GM21825 (cell line): Measurements from ENCODE around the gene ADCK1.
"Not testable (repeated sequence)": the region's sequence is repeated elsewhere in the genome, so short reads cannot be mapped to it uniquely, and the experiment has no call there.

Experiments used
- ATAC-seq: cut with Tn5 transposase; IDR thresholded peaks from one replicate; pipeline ENCODE4 v1.9.1; 2021; ENCODE audit warnings: mild to moderate bottlenecking, moderate library complexity; ENCODE audit not compliant: unreplicated experiment

The ADCK1 gene

GRCh38 chr14:77926942-77927341 lies 127.0 kb downstream of the ADCK1 start:
- no peak for ATAC-seq

- no peak for ATAC-seq
Observed at GRCh38 chr14:77931441-77931840, 131.5 kb downstream of the ADCK1 start.

GRCh38 chr14:77936138-77936639 lies 136.3 kb downstream of the ADCK1 start:
- no peak for ATAC-seq

DNA sequence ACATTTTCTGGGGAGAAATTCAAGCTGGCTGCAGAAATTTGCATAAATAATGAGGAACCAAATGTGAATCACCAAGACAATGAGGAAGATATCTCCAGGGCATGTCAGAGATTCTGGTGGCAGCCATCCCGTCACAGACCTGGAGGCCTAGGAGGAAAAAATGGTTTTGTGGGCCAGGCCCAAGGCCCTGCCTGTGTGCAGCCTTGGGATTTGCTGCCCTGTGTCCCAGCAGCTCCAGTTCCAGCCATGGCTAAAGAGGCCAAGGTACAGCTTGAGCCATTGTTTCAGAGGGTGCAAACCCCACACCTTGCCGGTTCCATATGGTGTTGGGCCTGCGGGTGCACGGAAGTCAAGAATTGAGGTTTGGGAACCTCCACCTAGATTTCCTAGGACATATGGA lies 147.5 kb downstream of the ADCK1 start:
- no peak for ATAC-seq

DNA sequence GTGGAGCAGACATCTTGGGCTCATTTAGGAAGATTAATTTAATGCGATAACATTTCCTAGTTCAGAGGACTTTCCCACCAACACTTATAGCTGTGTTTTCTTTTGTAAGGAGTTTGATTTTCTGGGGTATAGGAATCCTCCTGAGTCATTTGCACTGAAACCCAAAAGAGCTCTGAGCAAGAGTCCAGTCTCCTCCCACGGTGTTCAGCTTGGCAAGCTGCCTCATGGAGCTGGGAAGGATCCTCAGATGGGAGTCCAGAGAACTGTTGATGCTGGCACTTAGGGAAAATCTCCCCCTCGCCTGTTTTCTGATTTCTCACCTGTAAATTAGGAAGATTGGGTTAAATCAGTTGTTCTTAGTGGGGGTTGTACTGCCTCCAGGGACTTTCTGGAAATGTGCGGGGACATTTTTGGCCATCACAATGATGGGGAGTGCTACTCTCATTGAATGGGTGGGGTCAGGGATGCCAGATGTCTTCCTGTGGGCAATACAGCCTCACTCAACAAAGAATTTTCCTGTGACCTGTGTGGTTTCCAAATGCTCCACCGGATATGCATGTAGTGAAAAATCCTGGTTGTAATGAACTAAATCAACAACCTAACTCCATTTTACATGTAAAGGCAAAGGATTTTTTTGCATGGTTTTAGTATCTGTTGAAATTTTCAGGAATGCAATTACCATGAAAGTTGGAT lies 150.6 kb downstream of the ADCK1 start:
- ATAC-seq: no peak

DNA sequence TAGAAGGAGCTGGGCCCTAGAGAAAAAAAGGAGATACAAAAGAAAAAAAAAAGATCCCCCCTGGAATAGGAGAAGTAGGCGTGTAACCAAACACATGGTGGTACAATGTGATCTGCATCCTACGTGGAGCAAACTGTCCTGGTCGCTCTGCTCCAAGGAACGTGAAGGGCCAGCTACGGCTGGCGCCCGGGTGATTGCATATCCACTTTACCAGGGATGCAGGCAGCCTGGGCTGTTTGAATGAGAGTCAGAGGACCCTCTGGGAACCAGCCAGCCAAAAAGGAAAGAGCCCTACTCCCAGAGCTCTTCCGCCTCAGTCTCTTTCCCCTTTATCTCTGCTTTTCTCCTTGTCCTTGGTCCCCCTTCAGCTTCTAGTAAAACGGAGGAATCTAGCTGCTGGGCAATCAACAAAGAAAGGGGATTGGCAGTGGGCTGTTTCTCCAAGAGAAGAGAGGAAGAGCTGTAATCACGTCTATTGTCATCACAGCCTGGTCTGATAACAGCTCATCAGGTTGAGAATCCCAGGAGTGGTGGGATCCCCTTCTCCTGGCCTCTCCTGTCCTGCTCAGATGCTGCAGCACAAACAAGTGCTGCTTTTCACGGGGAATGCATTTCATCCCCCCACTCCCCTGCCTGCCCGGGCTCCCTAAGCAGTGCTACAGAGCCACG lies 156.0 kb downstream of the ADCK1 start:
- ATAC-seq: no peak

DNA sequence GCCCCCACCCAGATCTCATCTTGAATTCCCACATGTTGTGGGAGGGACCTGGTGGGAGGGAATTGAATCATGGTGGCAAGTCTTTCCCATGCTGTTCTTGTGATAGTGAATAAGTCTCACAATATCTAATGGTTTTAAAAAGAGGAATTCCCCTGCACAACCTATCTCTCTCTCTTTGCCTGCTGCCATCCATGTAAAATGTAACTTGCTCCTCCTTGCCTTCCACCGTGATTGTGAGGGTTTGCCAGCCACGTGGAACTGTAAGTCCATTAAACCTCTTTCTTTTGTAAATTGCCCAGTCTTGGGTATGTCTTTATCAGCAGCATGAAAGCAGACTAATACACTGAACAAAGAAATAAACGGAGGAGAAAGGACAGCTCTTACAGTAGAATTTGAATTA lies 159.8 kb downstream of the ADCK1 start:
- ATAC-seq: not testable (repeated sequence)

DNA sequence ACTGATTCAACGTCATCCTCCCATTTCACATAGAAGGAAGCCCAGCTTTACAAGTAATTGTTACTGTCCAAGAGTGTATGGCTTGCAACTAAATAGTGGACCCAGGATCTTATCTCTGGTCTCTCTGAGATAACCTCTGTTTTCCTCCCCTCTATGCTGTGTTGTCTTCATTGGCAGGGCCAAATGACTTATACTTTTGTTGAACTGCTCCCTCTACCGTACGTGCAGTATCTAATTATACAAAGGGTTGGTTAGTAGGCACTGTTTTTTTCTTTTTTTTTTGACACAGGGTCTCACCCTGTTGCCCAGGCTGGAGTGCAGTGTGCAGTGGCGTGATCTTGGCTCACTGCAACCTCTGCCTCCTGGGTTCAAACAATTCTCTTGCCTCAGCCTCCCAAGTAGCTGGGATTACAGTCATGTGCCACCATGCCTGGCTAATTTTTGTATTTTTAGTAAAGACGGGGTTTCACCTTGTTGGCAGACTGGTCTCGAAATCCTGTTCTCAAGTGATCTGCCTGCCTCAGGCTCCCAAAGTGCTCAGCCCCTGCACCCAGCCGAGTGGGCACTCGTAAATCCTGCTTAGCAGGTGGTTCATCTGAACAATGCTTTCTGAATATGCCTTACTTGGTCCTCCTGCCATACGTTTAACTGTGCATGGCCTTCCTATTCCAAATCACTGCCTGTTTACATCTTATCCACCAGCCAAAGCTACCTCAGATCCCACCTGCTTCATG lies 162.1 kb downstream of the ADCK1 start:
- ATAC-seq: no peak

DNA sequence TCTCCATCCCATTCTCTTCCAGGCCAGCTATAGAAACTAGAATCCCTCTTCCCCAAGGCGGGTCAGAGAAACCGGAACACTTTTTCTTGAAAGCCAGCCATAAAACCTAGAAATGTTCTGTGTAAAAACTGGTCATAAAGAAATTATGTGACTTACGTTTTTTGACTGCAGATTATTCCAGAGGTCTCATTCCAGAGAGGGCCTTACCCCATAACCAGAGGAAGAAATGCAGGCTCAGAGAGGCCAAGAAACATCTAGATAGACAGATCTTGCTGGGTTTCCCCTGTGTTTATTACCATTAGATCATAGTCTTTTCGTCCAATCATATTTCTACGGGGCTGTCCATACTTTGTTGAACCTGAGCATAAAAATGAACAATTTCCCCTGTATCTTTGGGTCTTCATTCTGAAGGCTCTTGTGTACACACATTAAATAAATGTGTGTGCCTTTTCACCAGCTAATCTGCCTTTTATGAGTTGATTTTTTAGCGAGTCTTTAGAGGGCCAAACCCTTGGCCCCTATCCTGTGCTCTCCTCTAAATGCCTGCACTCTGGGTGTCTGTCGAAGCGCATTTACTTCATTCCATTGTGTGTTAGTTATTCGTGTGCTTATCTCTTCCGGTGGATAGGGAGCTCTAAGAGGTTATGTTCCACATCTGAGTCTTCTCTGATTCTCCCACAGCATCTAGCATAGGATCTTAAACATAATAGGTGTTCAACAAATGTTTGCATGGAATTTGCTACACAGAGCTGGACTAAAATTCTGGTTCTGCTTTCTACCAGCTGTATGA lies 163.0 kb downstream of the ADCK1 start:
- no peak for ATAC-seq

- no peak for ATAC-seq
Observed at GRCh38 chr14:77964586-77964985, 164.7 kb downstream of the ADCK1 start.

GRCh38 chr14:77965050-77965449 lies 165.1 kb downstream of the ADCK1 start:
- ATAC-seq: no peak

DNA sequence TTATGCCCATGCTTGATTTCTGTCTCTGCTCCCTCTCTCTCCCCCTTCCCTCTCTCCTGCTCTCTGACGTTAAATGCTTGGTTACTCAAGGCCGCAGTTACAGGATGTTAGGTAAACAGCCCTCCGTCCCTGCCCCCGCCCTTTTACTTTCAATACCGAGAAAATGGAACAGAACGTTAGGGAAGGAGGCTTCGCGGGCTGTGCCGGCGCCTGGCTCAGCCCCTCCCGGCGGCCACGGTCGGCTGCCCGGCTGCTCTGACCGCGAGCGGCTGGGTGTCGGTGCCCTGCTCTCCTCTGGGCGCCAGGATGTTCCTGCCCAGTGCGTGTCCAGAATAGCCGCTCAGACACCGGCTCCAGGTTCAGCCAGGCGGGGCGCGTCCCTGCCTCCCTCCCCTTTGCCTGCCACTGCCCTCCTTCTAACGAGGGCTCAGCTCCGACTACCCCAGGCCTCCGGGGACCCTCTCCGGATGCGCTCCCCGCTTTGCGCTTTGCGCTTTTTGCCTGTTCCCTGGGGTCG lies 166.1 kb downstream of the ADCK1 start:
- peak; percentile 92 for ATAC-seq

DNA sequence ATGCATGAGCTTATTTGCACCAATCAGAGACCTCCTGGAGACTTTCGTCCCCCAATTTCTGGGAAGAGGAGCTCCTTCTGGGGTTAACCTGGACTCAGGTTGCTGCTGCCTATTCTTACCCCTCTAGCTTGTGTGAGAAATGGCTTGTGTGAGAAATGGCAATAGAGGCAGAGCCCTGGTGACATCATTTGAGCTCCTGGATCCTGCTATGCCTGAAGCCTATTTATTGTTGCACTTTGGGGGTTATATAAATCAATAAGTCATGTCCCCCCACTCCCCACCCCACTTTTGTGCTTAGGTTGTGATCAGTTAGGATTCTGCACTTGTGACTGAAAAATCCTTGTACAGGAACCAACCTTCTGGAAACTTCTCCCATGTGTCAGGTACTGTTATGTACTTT lies 167.2 kb downstream of the ADCK1 start:
- ATAC-seq: no peak

DNA sequence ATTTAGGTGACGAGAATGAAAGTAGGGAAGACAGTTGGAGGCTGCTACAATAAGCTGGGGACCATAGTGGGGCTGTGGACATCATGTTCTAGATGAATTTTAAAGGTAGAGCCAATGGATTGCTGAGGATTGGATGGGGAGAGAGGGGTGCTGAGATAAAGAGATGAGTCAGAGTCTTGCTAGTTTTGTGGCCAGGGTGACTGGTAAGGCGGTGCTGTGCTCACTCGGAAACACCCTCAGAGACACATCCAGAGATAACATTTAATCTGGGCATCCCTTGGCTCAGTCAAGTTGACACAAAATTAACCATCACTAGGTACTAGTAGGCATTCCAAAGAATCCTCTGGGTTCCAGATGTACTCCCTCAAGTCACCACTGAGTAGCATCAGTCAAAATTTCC lies 170.7 kb downstream of the ADCK1 start:
- ATAC-seq: no peak

GRCh38 chr14:77973246-77973645 lies 173.3 kb downstream of the ADCK1 start:
- no peak for ATAC-seq

GRCh38 chr14:77976591-77976990 lies 176.7 kb downstream of the ADCK1 start:
- no peak for ATAC-seq

DNA sequence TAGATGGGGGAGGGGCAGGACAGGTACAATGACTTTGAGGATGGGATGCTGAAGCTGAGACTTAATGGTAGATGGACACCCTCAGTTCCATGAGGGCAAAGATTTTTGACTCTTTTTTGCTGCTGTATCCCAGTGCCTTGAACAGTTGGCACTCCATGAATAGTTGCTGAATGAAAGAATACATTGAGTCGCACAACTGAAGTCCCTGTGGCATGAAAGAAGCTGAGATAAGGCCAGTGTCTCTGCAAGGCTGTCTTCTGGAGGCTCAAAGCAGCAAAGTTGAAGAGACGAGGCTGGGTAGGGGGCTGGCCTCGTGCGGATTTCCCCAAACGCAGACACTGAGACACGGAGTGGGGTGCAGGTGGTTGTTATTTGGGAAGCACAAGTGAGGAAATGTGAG lies 179.3 kb downstream of the ADCK1 start:
- ATAC-seq: no peak

DNA sequence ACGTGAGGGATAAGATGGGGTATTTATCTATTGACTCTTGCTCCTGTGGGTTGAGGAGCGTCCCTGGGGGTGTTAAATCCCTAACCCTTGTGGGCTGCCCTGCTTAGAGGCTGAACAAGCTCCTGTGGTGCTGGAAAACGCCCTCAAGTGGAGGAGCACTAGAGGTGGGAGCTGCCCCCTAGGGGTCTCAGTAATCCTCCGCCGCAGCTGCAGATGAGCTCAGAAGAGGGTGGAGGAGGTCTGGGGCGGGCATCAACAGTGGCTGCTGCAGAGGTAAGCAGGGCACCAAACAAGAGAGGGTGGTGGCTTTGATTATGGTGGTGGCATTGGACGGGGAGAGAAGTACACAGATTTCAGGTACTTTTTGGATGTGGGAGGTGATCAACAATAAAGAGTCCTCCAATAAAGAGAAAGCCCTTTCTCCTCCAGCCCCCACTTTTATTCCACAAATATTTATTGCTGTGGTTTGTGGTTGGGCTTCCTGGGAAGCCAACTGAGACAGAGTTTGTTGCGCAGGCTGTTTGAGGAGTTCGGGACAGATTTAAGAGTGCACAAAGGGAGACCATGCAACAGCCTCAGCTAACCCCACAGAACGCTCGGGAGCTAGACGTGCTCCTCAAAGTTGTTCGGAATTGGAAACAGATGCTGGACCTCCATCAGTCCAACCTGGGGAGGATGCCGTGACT lies 179.9 kb downstream of the ADCK1 start:
- no peak for ATAC-seq

DNA sequence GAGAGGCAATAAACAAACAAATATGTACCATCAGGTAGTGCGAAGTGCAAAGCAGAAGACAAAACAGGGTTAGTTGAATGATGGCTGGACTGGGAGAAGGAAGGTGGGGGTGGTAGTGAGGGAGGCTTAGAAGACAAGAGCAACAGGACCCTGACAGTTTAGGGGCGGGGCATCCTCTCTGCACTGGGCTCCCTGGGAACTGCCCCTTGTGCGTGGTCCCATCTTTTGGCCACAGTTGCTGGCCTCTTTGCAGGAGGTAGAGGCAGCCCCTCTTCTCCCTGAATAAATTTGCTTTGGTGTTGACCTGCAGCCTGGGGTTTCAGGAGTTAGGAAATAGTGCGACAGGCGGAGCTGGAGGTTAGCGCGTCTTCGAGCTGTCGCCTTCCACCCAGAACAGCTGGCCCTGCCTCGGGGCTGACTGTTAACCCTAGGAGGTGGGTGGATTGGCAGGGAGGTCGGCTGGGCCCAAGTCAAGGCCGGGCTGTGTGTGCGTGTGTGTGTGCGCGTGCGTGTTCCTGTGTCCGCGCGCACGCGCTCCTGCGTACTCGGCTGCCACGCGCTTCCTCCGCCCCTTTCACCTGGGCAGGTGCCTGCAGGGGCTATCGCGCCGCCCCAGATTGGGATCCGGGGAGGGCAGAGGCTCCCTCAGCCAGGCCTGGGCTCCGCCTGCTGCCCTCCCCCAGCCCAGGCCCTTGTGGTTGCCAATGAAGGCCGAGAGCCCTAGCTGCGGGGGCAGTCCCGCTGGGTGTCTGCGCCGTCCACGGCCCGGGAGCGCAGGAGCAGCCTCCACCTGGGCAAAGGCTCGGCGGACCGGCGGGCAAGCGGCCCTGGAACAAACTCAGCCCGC lies 180.8 kb downstream of the ADCK1 start:
- no peak for ATAC-seq
